ENCODE results near the gene BANF2. TPM values are rescaled to one million over a fixed set of nuclear protein-coding genes. Genes with fewer than 3 reads are reported as not detected.
A peak's percentile ranks its signal among the peaks of the same experiment; 100 is the strongest.

The BANF2 gene
- total RNA-seq, 1 experiment from 2014 or later, result not detected

DNA sequence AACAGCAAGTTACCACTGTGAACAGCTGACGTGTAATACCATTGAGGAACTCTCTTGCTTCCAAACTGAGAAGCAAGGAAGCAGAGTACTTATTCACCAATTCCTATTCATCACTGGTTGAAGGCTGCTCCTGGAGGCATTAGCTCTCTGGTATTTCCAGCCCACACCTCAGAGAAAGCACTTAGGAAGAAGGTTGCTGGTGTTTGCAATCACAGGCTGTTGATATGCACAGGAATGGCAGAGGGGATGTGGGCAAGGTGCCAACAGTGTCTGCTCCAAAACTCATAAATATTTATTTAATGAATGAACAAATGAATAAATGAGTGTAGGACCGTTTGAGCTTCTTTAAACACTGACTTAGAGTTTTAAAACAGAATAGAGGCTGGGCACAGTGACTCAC is 10.8 kb upstream of the BANF2 start:
- POLR2A ChIA-PET (ENCODE audit: low non-redundant PET), result no interaction called here

DNA sequence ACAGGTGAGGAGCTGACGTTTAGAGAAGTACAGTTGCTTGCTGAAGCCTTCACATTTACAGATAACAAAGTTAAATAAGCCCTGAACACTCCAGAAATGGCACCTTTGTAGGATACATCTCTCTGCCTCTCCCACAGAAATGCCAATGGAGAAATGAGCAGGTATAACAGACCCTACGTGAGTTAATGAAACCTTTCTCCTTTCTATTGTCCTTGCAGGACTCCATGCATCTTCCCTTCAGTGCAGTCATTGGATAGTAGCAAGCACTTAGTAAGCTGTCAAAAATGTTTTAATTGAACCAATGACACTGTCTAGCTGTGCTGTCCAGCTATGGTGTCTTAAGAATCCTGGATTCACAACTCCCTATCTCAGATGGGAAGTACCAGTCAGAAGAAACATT is 9.6 kb upstream of the BANF2 start:
- TF ChIP-seq CTCF (conservative IDR thresholded peaks at IDR 0.05; ENCODE audit: low read depth, low read length) (no peak), EZH2 (IDR thresholded peaks at IDR 0.05; ENCODE audit: borderline replicate concordance, low read depth, low read length, poor library complexity, severe bottlenecking) (no peak)
- POLR2A ChIA-PET (ENCODE audit: low non-redundant PET), result no interaction called here
- CTCF ChIA-PET, result no interaction called here
- peaks cover 3% of the 10 kb centered on the region for H3K9me3 ChIP-seq (ENCODE audit: low read depth, low read length, poor library complexity, severe bottlenecking)
- no peaks in the 10 kb centered on the region for H3K4me1 ChIP-seq (ENCODE audit: insufficient read depth, low read length, poor library complexity, severe bottlenecking)
- BruUV-seq (replicated peaks), result no TSS peak
- intact Hi-C loops (cut with micrococcal nuclease; ENCODE audit: unreplicated experiment), result no loop called here
- H3K4me3 ChIP-seq (ENCODE audit: low read depth, low read length, poor library complexity, severe bottlenecking), result no peak overlapping the region
- peaks cover 11% of the 10 kb centered on the region for H3K27me3 ChIP-seq (replicated peaks; ENCODE audit: insufficient read depth, low read depth, low read length, poor library complexity)
- H3K36me3 ChIP-seq (ENCODE audit: insufficient read depth, low read length, poor library complexity, severe bottlenecking), result no peaks in the 10 kb centered on the region
- H3K27ac ChIP-seq (ENCODE audit: low read depth, low read length, poor library complexity, severe bottlenecking), result no peak overlapping the region
- DNase-seq (ENCODE audit: low spot score), result no peak

More for the DNA sequence above, 10.8 kb upstream of the BANF2 start:
- no peak overlapping the region for H3K27ac ChIP-seq (ENCODE audit: low read depth, low read length, poor library complexity, severe bottlenecking)
- CTCF ChIA-PET, result no interaction called here
- no peaks in the 10 kb centered on the region for H3K36me3 ChIP-seq (ENCODE audit: insufficient read depth, low read length, poor library complexity, severe bottlenecking)
- DNase-seq (ENCODE audit: low spot score), result peak; percentile 37
- no TSS peak for BruUV-seq (replicated peaks)
- no peaks in the 10 kb centered on the region for H3K4me1 ChIP-seq (ENCODE audit: insufficient read depth, low read length, poor library complexity, severe bottlenecking)
- H3K27me3 ChIP-seq (replicated peaks; ENCODE audit: insufficient read depth, low read depth, low read length, poor library complexity), result peaks cover 18% of the 10 kb centered on the region
- intact Hi-C loops (cut with micrococcal nuclease; ENCODE audit: unreplicated experiment), result loop anchor here (10.0 kb wide), 2 partner anchors 154 to 206 kb away; partner anchors contain the start of gene BFSP1
- peaks cover 3% of the 10 kb centered on the region for H3K9me3 ChIP-seq (ENCODE audit: low read depth, low read length, poor library complexity, severe bottlenecking)
- no peak for TF ChIP-seq EZH2 (IDR thresholded peaks at IDR 0.05; ENCODE audit: borderline replicate concordance, low read depth, low read length, poor library complexity, severe bottlenecking)
- TF ChIP-seq CTCF (conservative IDR thresholded peaks at IDR 0.05; ENCODE audit: low read depth, low read length), result no peak
- H3K4me3 ChIP-seq (ENCODE audit: low read depth, low read length, poor library complexity, severe bottlenecking), result no peak overlapping the region

DNA sequence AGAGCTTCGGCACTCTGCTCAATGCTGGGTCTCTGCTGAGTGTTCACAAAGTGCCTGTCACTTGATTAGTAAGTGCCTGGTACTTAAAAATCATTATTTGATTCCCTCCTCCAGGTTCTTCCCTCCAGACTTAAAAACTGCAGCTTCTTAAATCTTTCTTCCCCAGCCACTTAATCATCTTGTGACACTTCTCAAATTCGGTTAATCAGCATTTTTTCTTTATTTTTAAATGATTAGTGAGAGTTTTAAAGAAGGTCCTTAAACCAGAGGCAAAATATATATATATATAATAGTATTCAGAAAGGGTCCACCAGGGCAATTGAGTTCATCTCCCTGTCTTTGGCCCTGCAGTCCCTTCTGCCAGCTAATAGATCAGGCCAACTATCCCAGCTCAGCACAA is 8.0 kb upstream of the BANF2 start:
- no TSS peak for BruUV-seq (replicated peaks)
- H3K4me3 ChIP-seq (ENCODE audit: low read depth, low read length, poor library complexity, severe bottlenecking), result no peak overlapping the region
- TF ChIP-seq CTCF (conservative IDR thresholded peaks at IDR 0.05; ENCODE audit: low read depth, low read length) (no peak), EZH2 (IDR thresholded peaks at IDR 0.05; ENCODE audit: borderline replicate concordance, low read depth, low read length, poor library complexity, severe bottlenecking) (no peak)
- DNase-seq (ENCODE audit: low spot score), result no peak
- H3K36me3 ChIP-seq (ENCODE audit: insufficient read depth, low read length, poor library complexity, severe bottlenecking), result no peaks in the 10 kb centered on the region
- intact Hi-C loops (cut with micrococcal nuclease; ENCODE audit: unreplicated experiment), result no loop called here
- H3K27me3 ChIP-seq (replicated peaks; ENCODE audit: insufficient read depth, low read depth, low read length, poor library complexity), result peaks cover 7% of the 10 kb centered on the region
- ChIA-PET CTCF (interaction anchor here (1.5 kb wide), 1 partner anchor 9 kb away, joined by 9 read pairs; the partner anchor contains the start of gene RRBP1), POLR2A (ENCODE audit: low non-redundant PET) (no interaction called here)
- H3K27ac ChIP-seq (ENCODE audit: low read depth, low read length, poor library complexity, severe bottlenecking), result no peak overlapping the region
- no peaks in the 10 kb centered on the region for H3K4me1 ChIP-seq (ENCODE audit: insufficient read depth, low read length, poor library complexity, severe bottlenecking)
- H3K9me3 ChIP-seq (ENCODE audit: low read depth, low read length, poor library complexity, severe bottlenecking), result peaks cover 3% of the 10 kb centered on the region
